GM12878 (cell line): ENCODE results near the gene AKAP13. TPM values are rescaled to one million over a fixed set of nuclear protein-coding genes. Genes with fewer than 3 reads are reported as not detected.

Source experiments
- ATAC-seq: fragments of 200-7000 bp; cut with Tn5 transposase; 3 replicates; pipeline ENCODE4 v1.9.1; 2020; ENCODE audit warnings: mild to moderate bottlenecking, moderate library complexity
- BruUV-seq: library from RNA; stranded (reverse); fragments of 400-500 nt; replicated peaks from 2 replicates; lab custom pipeline; 2021; lab: Mats Ljungman, UMichigan
- CTCF ChIA-PET: fragments of 300-600 bp; sonication (Branson Sonifier 250); formaldehyde crosslinking; extraction: SDS; loops from one replicate; lab custom pipeline; 2021; ENCODE audit warnings: inconsistent platforms; lab: Yijun Ruan, JAX
- POLR2A ChIA-PET: fragments of 350-600 bp; formaldehyde crosslinking; extraction: SDS; loops from one replicate; lab custom pipeline; 2021; ENCODE audit warnings: inconsistent platforms; lab: Charles Lee
- RAD21 ChIA-PET: fragments of 300-600 bp; sonication (Branson Sonifier 250); formaldehyde crosslinking; loops from one replicate; lab custom pipeline; 2023; ENCODE audit warnings: antibody characterized with exemption; ENCODE audit not compliant: unreplicated experiment; lab: Charles Lee
- SMC1A ChIA-PET: fragments of 300-600 bp; sonication (Branson Sonifier 250); formaldehyde crosslinking; loops from one replicate; lab custom pipeline; 2023; ENCODE audit not compliant: unreplicated experiment, uncharacterized antibody; lab: Charles Lee
- DNase-seq: peaks from one replicate; pipeline ENCODE4 v3.0.0-alpha.2; 2011; ENCODE audit warnings: low read depth, low spot score
- FAIRE-seq: peaks from 3 replicates; lab custom pipeline; 2011; peaks lifted over from hg19 to GRCh38; lab: Jason Lieb, UNC
- H2AFZ ChIP-seq: 2 replicates; pipeline ENCODE4 v1.6.0; 2011; ENCODE audit warnings: low read depth, low read length, control low read depth; ENCODE audit not compliant: control insufficient read depth
- H3K27ac ChIP-seq: 2 replicates; pipeline ENCODE4 v1.5.1; 2011; ENCODE audit warnings: control low read depth; ENCODE audit not compliant: control insufficient read depth, insufficient read depth
- H3K27me3 ChIP-seq, 2 experiments: replicated peaks in 1 of 2; 2 replicates each; pipeline versions ENCODE4 v1.6.0 to v1.6.1; 2011; ENCODE audit warnings: low read length in 1 of 2; ENCODE audit not compliant: control insufficient read depth in 2 of 2, insufficient read depth in 2 of 2
- H3K36me3 ChIP-seq, 2 experiments: 2 replicates each; pipeline ENCODE4 v1.5.1; 2011; ENCODE audit warnings: low read length in 1 of 2; ENCODE audit not compliant: control insufficient read depth in 2 of 2, insufficient read depth in 2 of 2
- H3K4me1 ChIP-seq: 2 replicates; pipeline ENCODE4 v1.6.1; 2011; ENCODE audit warnings: mild to moderate bottlenecking, low read length, moderate library complexity, mixed read lengths; ENCODE audit not compliant: control insufficient read depth, insufficient read depth
- H3K4me2 ChIP-seq: 2 replicates; pipeline ENCODE4 v1.6.0; 2011; ENCODE audit warnings: control low read depth; ENCODE audit not compliant: control insufficient read depth, insufficient read depth
- H3K4me3 ChIP-seq: fragments of 200-600 bp; sonication (generic); 2 replicates; pipeline ENCODE4 v1.5.1; 2016
- H3K79me2 ChIP-seq: 2 replicates; pipeline ENCODE4 v1.6.0; 2011; ENCODE audit warnings: low read length; ENCODE audit not compliant: control insufficient read depth, insufficient read depth
- H3K9ac ChIP-seq: 2 replicates; pipeline ENCODE4 v1.8.0; 2011; ENCODE audit warnings: low read length, control low read depth, mixed read lengths; ENCODE audit not compliant: control insufficient read depth, insufficient read depth
- H3K9me3 ChIP-seq: replicated peaks from 3 replicates; pipeline ENCODE4 v1.5.1; 2011; ENCODE audit warnings: mild to moderate bottlenecking, low read length; ENCODE audit not compliant: control insufficient read depth, insufficient read depth
- H4K20me1 ChIP-seq: 2 replicates; pipeline ENCODE4 v1.6.0; 2011; ENCODE audit not compliant: control insufficient read depth, insufficient read depth
- CEBPZ ChIP-seq: fragments of 150-350 bp; IDR thresholded peaks from 2 replicates; pipeline ENCODE4 v1.6.1; 2016; ENCODE audit warnings: low read depth, low read length
- EZH2 ChIP-seq: IDR thresholded peaks from 2 replicates; pipeline ENCODE4 v1.6.1; 2012; ENCODE audit warnings: low read depth, mild to moderate bottlenecking, control low read depth, inconsistent platforms, low read length, borderline replicate concordance; ENCODE audit not compliant: control insufficient read depth
- JUND ChIP-seq: IDR thresholded peaks from 2 replicates; pipeline ENCODE4 v1.6.1; 2012; ENCODE audit warnings: low read depth, mild to moderate bottlenecking, low read length, improper control_type of control experiment, moderate library complexity
- MTA3 ChIP-seq: IDR thresholded peaks from 2 replicates; pipeline ENCODE4 v1.6.1; 2012; ENCODE audit warnings: low read length, inconsistent platforms, borderline replicate concordance
- RCOR1 ChIP-seq: conservative IDR thresholded peaks from 2 replicates; pipeline ENCODE4 v1.6.1; 2012; ENCODE audit warnings: low read depth, low read length, improper control_type of control experiment
- SREBF2 ChIP-seq: IDR thresholded peaks from 2 replicates; pipeline ENCODE4 v1.6.1; 2012; ENCODE audit warnings: mild to moderate bottlenecking, low read length
- ZBTB40 ChIP-seq: fragments of 450-650 bp; IDR thresholded peaks from 2 replicates; pipeline ENCODE4 v1.6.1; 2016; ENCODE audit warnings: mild to moderate bottlenecking, moderate library complexity, borderline replicate concordance
- WGBS: methylation state at CpG from one replicate; pipeline ENCODE4 v1.1.6; 2016; ENCODE audit warnings: low lambda C conversion rate; ENCODE audit not compliant: insufficient replicate concordance, insufficient coverage; ENCODE audit errors: missing lambda C conversion rate; 5-methylcytosine and 5-hydroxymethylcytosine counted together
- in situ Hi-C: fragments of 300-500 bp; cut with MboI; formaldehyde crosslinking; loops from 9 replicates; pipeline ENCODE4 v1.14.3; 2018; ENCODE audit warnings: mixed read lengths
- intact Hi-C: fragments of 100-400 bp; cut with micrococcal nuclease; formaldehyde crosslinking; loops from one replicate; pipeline ENCODE4 v1.14.2; 2022; ENCODE audit not compliant: unreplicated experiment
- polyA plus RNA-seq, 11 experiments: library from polyadenylated mRNA; depleted of rRNA in 4 of 11; unstranded in 6 of 11; stranded (reverse) in 5 of 11; fragments of >200 nt; fragmentation: Nextera tagmentation in 4 of 11; fragmentation: Illumina TruSeq in 1 of 11; extraction: Ambion mirVana in 4 of 11; extraction: Trizol in 1 of 11; gene quantifications; 1 replicate in 1 of 11; 2 replicates in 10 of 11; pipeline versions ENCODE4 v1.2.1 to v1.2.3, GENCODE V29; 2011 to 2016; ENCODE audit warnings: inconsistent platforms in 2 of 11, missing spikeins in 2 of 11, low read depth in 1 of 11
- total RNA-seq, 4 experiments: library from RNA; depleted of rRNA in 3 of 4; stranded (reverse); fragments of >200 nt in 3 of 4; fragmentation: Illumina TruSeq in 1 of 4; extraction: Trizol in 1 of 4; gene quantifications; 2 replicates each; pipeline versions ENCODE4 v1.2.1 to v1.2.3, GENCODE V29; 2013 to 2021

Gene AKAP13
- total and polyA plus RNA-seq, 10 of the 15 experiments (the other 5 are each of a cell fraction or from before 2014, with no cell fraction given): 14.4 to 74.9 (median 55.1) TPM

GRCh38 chr15:85598718-85599398 is 218.5 kb downstream of the AKAP13 start:
- Histone ChIP-seq H3K9me3 (no peaks in the 10 kb centered on the region), H2AFZ (no peak overlapping the region), H3K79me2 (no peaks in the 10 kb centered on the region), H3K27ac (no peak overlapping the region), H3K4me2 (no peak overlapping the region), H3K9ac (no peak overlapping the region), H3K27me3 (no peaks in the 10 kb centered on the region), H4K20me1 (no peaks in the 10 kb centered on the region), H3K4me1 (no peaks in the 10 kb centered on the region), H3K4me3 (no peak overlapping the region), H3K36me3 (peaks cover 0 to 11% of the 10 kb centered on the region in 2 experiments; a peak in 1 of 4 replicates)
- POLR2A ChIA-PET: no interaction called here
- in situ Hi-C loops: no loop called here
- no TSS peak for BruUV-seq
- intact Hi-C loops: no loop called here
- ATAC-seq (no peak), FAIRE-seq (no peak), DNase-seq (no peak)
- TF ChIP-seq MTA3 (no peak), EZH2 (no peak), CEBPZ (no peak), RCOR1 (no peak), JUND (no peak), ZBTB40 (no peak), SREBF2 (no peak)
- SMC1A ChIA-PET: interaction anchor here (1.0 kb wide), 1 partner anchor 19 kb away, joined by 3 read pairs; no protein-coding TSS in a partner anchor
- CTCF ChIA-PET: no interaction called here
- 99% methylated on average over 5 of the region's 5 CpGs for WGBS
- RAD21 ChIA-PET: no interaction called here
